Left lung (tissue), 10 donors: ENCODE measurements around the gene PMEPA1. TPM values are rescaled to one million over a fixed set of nuclear protein-coding genes. Genes with fewer than 3 reads are reported as not detected.

Source experiments
- ATAC-seq: fragments of 200-7000 bp; cut with Tn5 transposase; one replicate; pipeline ENCODE4 v1.9.1; 2020; ENCODE audit warnings: moderate library complexity
- DNase-seq, 4 donors: peaks; one replicate each; pipeline ENCODE4 v3.0.0-alpha.2; 2013 to 2020
- H3K27ac ChIP-seq, 2 donors: fragments of 200-600 bp; sonication (generic) in 1 of 2; one replicate each; pipeline versions ENCODE4 v1.5.0 to v1.8.0; 2020 to 2021
- H3K27me3 ChIP-seq, 2 donors: fragments of 200-600 bp; sonication (generic) in 1 of 2; one replicate each; pipeline versions ENCODE4 v1.5.0 to v1.8.0; 2020 to 2021
- H3K36me3 ChIP-seq, 2 donors: fragments of 200-600 bp; sonication (generic) in 1 of 2; one replicate each; pipeline versions ENCODE4 v1.5.0 to v1.8.0; 2020 to 2021
- H3K4me1 ChIP-seq, 2 donors: fragments of 200-600 bp; one replicate each; pipeline ENCODE4 v1.8.0; 2021
- H3K4me3 ChIP-seq, 2 donors: fragments of 200-600 bp; sonication (generic) in 1 of 2; one replicate each; pipeline versions ENCODE4 v1.5.0 to v1.8.0; 2020 to 2021; ENCODE audit warnings: mild to moderate bottlenecking in 1 of 2
- H3K9me3 ChIP-seq, 2 donors: fragments of 200-600 bp; sonication (generic) in 1 of 2; one replicate each; pipeline versions ENCODE4 v1.5.0 to v1.8.0; 2020 to 2021
- intact Hi-C, 2 donors: fragments of 100-400 bp; cut with DNase I; formaldehyde crosslinking; loops; one replicate each; pipeline versions ENCODE4 v1.11.2 to v1.14.2; 2022
- polyA plus RNA-seq, 6 donors: library from polyadenylated mRNA; unstranded; fragments of 120-200 nt; gene quantifications; one replicate each; pipeline ENCODE4 v1.2.1, GENCODE V29; 2013; ENCODE audit not compliant: insufficient read length in 6 of 6
- total RNA-seq, 2 donors: library from RNA; stranded (reverse); fragmentation: NEBNext Ultra II Directional; extraction: Animal tissue kit (Norgen Biotek cat#: 25700); gene quantifications; one replicate each; pipeline ENCODE4 v1.2.1, GENCODE V29; 2021
- TF ChIP-seq, protein P1 (sequence below), 2 donors: fragments of 200-600 bp; sonication (generic) in 1 of 2; IDR thresholded peaks; one replicate each; pipeline versions ENCODE4 v1.5.0 to v1.8.0; 2021; ENCODE audit warnings: antibody characterized with exemption in 2 of 2
- donor health status: DM: no; HTN: yes; CAD: no.
- donor health status: DM: no; HTN: no; CAD: no.

Gene PMEPA1
- total and polyA plus RNA-seq, 8 donors = 19.4 to 109 (median 26.2) TPM

DNA sequence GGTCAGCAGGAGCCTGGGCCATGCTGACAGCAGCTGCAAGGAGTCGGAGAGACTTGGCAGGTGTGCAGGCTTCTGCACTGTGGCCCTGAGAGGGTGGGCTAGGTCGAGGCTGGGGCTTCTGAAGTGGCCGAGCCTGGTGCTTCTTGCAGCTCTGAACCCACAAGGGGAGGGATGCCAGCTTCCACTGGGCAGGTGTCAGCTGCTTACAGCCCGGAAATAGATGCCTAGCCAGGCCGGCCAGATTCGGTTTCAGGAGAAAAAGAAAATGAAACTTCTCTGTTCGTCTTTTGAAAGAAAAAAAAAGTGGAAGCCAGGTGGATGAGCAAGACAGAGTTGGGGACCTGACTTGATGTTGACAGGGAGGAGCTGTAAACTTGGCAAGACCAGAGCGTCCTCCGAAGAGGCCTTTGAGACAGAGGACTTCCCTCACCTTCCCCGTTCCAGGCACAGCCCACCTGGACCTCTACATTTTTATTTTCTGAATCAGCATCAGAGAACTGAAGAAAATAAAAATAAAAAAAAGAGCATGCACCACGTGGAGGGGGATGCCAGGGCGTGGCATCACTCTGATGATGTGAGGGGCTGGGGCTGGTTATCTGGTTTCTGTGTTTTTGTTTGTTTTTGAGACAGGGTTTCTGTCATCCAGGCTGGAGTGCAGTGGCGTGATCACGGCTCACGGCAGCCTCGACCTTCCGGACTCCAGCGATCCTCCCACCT is 89.4 kb downstream of the PMEPA1 start, which contains the start of gene ZBP1:
ZBP1 (minus strand) TSS at position 153 of the 717 bp plus-strand sequence; CDS start at position 22, 131 bp downstream.
- no peaks in the 10 kb centered on the region for H3K27me3 ChIP-seq
- H3K4me1 ChIP-seq = peaks cover 0 to 40% of the 10 kb centered on the region in 2 donors
- TF ChIP-seq, protein P1, sequence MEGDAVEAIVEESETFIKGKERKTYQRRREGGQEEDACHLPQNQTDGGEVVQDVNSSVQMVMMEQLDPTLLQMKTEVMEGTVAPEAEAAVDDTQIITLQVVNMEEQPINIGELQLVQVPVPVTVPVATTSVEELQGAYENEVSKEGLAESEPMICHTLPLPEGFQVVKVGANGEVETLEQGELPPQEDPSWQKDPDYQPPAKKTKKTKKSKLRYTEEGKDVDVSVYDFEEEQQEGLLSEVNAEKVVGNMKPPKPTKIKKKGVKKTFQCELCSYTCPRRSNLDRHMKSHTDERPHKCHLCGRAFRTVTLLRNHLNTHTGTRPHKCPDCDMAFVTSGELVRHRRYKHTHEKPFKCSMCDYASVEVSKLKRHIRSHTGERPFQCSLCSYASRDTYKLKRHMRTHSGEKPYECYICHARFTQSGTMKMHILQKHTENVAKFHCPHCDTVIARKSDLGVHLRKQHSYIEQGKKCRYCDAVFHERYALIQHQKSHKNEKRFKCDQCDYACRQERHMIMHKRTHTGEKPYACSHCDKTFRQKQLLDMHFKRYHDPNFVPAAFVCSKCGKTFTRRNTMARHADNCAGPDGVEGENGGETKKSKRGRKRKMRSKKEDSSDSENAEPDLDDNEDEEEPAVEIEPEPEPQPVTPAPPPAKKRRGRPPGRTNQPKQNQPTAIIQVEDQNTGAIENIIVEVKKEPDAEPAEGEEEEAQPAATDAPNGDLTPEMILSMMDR (IDR thresholded peaks at IDR 0.05) = no peak
- peak in 2 of 4 donors; percentile 56 to 77 for DNase-seq
- no peaks in the 10 kb centered on the region for H3K36me3 ChIP-seq
- H3K27ac ChIP-seq = peak within 1 kb of the TSS; percentile 29 to 89
- peak within 1 kb of the TSS in 1 of 2 donors; percentile 23 for H3K4me3 ChIP-seq
- peak; percentile 11 for ATAC-seq
- intact Hi-C loops = no loop called here
- H3K9me3 ChIP-seq = peaks cover 0 to 6% of the 10 kb centered on the region in 2 donors

DNA sequence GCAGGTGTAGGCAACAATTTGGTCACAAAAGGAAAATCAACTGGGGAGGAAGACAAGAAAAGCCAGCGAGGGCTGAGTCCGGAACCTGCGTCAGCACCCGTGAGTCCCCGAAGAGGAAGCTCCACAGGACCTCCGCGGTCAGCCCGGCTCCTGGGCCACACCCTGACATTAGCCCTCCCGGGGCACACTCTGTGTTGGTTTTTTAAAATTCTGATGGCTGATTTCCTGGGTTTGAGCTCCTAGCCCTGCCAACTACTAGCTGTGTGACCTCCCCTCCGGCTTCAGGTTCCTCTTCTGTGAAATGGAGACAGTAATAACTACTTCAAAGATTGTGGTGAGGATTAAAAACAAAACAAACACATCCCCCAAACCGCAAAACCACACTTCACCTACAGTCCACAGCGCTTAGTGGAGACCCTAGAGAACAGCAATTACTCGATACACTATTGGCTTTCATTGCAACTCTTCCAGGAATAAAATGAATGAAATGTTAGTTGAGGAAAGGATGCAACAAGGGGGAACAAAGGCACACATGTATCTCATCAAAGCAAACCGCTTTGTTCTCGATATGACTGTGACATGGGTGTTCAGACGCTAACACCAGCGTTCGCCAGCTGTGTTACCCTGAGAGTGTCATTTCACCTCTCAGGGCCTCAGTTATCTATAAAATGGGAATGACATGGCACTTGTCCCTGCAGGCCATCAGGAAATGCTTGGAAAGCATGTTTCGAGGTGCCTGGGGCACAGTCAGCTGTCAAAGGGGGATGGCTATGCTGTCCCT is 90.6 kb downstream of the PMEPA1 start:
- H3K4me1 ChIP-seq = peaks cover 0 to 40% of the 10 kb centered on the region in 2 donors
- H3K36me3 ChIP-seq = no peaks in the 10 kb centered on the region
- no peaks in the 10 kb centered on the region for H3K27me3 ChIP-seq
- intact Hi-C loops = no loop called here
- peak overlapping the region; percentile 29 to 89 for H3K27ac ChIP-seq
- peak overlapping the region in 1 of 2 donors; percentile 23 for H3K4me3 ChIP-seq
- H3K9me3 ChIP-seq = no peaks in the 10 kb centered on the region
- DNase-seq = peak in 2 of 4 donors; percentile 80 to 94
- ATAC-seq = peak; percentile 43
- TF ChIP-seq, protein P1 (IDR thresholded peaks at IDR 0.05) = no peak

DNA sequence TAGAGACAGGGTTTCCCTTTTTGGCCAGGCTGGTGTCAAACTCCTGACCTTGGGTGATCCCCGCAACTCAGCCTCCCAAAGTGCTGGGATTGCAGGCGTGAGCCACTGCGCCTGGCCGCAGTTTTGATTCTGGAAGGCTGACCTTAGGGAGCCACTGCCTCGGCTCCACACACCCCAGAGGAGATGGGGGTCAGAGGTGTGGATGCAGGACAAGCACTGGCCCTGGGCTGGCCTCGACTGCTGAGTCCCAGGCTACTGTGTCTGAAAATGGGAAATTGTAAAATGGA is 91.1 kb downstream of the PMEPA1 start:
- Histone ChIP-seq H3K9me3 (no peaks in the 10 kb centered on the region), H3K36me3 (no peaks in the 10 kb centered on the region), H3K27me3 (no peaks in the 10 kb centered on the region), H3K27ac (peak overlapping the region; percentile 29 to 89), H3K4me3 (peak overlapping the region in 1 of 2 donors; percentile 23), H3K4me1 (peaks cover 0 to 40% of the 10 kb centered on the region in 2 donors)
- intact Hi-C loops = no loop called here
- peak in 1 of 4 donors; percentile 31 for DNase-seq
- ATAC-seq = no peak
- TF ChIP-seq, protein P1 (IDR thresholded peaks at IDR 0.05) = no peak

DNA sequence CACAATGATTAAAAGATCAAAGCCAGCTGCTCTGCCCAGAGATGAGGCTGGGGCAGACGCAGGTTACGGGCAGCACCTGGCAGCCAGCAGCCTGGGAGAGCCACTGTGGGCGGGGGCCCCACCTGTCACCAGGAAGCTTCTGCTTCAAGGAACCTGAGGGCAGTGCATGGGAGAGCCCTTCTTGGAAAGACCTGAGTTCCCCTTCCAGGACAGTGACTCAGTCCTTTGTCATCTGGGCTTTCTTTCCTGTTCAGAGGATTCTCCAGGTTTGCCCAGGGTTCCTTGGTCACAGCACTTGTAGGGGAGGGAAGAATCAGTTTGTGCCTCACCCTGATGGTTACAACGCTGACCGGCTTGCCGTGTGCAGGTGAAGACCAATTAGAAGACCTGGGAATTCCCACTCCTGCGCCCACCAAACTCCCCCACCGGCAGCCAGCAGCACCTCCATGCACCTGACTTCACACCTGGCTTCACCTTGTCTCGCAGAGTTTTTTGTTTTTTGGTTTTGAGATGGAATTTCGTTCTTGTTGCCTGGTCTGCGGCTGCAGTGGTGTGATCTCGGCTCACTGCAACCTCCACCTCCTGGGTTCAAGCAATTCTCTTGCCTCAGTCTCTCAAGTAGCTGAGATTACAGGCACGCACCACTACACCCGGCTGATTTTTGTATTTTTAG is 91.6 kb downstream of the PMEPA1 start:
- peak; percentile 50 for ATAC-seq
- peaks cover 0 to 40% of the 10 kb centered on the region in 2 donors for H3K4me1 ChIP-seq
- H3K27me3 ChIP-seq = no peaks in the 10 kb centered on the region
- peak overlapping the region in 1 of 2 donors; percentile 23 for H3K4me3 ChIP-seq
- H3K27ac ChIP-seq = peak overlapping the region; percentile 29 to 89
- no peaks in the 10 kb centered on the region for H3K9me3 ChIP-seq
- peak in 2 of 4 donors; percentile 51 to 67 for DNase-seq
- H3K36me3 ChIP-seq = peaks cover 0 to 4% of the 10 kb centered on the region in 2 donors
- intact Hi-C loops = no loop called here
- TF ChIP-seq, protein P1 (IDR thresholded peaks at IDR 0.05) = no peak
